Thyroid gland (tissue), 4 donors: ENCODE results near the gene CNDP2.

Experiments
- POLR2A ChIP-seq, 2 donors: fragments of 450-650 bp; IDR thresholded peaks; one replicate each; pipeline ENCODE4 v1.6.1; 2017; ENCODE audit warnings: antibody characterized with exemption in 2 of 2, mild to moderate bottlenecking in 2 of 2, moderate library complexity in 1 of 2
- TF ChIP-seq, protein P1 (sequence below), 6 experiments: fragments of 200-600 bp in 3 of 6; fragments of 450-650 bp in 3 of 6; sonication (generic) in 3 of 6; IDR thresholded peaks; one replicate each; pipeline ENCODE4 v1.5.1; 2016 to 2019; ENCODE audit warnings: antibody characterized with exemption in 6 of 6, mild to moderate bottlenecking in 2 of 6, inconsistent platforms in 1 of 6, moderate library complexity in 1 of 6

DNA sequence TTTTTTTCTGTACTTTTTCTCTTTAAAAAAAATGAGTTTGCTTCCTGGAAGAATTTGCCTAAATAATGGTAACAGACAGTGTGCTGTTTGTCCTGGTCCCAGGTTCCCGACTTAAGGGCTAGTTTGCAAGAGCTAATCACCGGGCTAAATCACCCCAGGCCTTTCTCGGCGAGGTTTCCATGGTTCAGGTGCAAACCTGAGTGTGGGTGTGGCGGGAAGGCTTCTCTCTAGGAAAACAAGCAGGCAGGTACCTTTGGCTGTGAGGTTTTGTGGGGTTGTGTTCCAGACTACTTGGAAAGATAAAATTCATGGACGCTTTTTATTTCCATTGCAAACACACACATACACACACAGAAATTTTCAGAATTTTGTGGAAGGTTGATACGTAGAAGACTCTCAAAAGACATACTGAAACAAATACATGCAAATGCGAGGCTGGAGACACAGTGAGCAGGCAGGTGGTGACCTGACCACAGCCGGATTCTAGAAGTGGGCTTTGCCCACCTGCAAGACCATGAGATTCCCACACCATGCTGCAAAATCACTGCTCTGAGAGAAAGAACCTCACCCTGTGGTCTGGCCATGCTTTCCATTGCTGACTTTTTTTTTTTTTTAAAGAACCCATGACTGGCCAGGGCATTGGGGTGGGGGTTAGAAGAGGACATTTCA is 39.0 kb downstream of the CNDP2 start:
- no peak for TF ChIP-seq POLR2A (IDR thresholded peaks at IDR 0.05)
- TF ChIP-seq, protein P1, sequence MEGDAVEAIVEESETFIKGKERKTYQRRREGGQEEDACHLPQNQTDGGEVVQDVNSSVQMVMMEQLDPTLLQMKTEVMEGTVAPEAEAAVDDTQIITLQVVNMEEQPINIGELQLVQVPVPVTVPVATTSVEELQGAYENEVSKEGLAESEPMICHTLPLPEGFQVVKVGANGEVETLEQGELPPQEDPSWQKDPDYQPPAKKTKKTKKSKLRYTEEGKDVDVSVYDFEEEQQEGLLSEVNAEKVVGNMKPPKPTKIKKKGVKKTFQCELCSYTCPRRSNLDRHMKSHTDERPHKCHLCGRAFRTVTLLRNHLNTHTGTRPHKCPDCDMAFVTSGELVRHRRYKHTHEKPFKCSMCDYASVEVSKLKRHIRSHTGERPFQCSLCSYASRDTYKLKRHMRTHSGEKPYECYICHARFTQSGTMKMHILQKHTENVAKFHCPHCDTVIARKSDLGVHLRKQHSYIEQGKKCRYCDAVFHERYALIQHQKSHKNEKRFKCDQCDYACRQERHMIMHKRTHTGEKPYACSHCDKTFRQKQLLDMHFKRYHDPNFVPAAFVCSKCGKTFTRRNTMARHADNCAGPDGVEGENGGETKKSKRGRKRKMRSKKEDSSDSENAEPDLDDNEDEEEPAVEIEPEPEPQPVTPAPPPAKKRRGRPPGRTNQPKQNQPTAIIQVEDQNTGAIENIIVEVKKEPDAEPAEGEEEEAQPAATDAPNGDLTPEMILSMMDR (IDR thresholded peaks at IDR 0.05): no peak
